AG09319 (cell line): ENCODE measurements around the gene PEX11B.

Experiments
- DNase-seq: peaks from one replicate; pipeline ENCODE4 v3.0.0-alpha.2; 2010; ENCODE audit warnings: low read depth; ENCODE audit errors: extremely low read depth
- TF ChIP-seq, protein P1 (sequence below): IDR thresholded peaks from 2 replicates; pipeline ENCODE4 v1.5.1; 2011; ENCODE audit warnings: low read depth, mild to moderate bottlenecking, inconsistent platforms, low read length, moderate library complexity

PEX11B gene

DNA sequence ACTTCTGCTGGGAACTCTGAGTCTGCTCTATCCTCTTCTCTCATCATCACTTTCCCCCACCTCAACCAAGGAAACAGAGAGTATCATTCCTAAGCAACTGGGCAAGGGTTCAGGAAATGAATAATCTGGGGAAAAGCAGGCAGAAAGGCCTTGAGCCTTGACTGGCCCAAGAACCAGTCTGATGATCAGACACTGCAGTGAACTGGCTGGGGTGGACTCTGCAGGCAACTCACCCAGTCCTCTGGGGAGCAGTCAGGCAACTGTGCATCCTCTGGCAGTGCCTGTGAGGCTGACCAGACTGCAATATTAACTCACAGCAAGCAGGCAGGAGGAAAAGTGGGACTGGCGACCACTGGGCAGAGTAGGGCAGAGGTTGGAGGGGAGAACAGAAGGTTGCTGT is 33.8 kb downstream of the PEX11B start:
- DNase-seq = no peak
- TF ChIP-seq, protein P1, sequence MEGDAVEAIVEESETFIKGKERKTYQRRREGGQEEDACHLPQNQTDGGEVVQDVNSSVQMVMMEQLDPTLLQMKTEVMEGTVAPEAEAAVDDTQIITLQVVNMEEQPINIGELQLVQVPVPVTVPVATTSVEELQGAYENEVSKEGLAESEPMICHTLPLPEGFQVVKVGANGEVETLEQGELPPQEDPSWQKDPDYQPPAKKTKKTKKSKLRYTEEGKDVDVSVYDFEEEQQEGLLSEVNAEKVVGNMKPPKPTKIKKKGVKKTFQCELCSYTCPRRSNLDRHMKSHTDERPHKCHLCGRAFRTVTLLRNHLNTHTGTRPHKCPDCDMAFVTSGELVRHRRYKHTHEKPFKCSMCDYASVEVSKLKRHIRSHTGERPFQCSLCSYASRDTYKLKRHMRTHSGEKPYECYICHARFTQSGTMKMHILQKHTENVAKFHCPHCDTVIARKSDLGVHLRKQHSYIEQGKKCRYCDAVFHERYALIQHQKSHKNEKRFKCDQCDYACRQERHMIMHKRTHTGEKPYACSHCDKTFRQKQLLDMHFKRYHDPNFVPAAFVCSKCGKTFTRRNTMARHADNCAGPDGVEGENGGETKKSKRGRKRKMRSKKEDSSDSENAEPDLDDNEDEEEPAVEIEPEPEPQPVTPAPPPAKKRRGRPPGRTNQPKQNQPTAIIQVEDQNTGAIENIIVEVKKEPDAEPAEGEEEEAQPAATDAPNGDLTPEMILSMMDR = no peak

DNA sequence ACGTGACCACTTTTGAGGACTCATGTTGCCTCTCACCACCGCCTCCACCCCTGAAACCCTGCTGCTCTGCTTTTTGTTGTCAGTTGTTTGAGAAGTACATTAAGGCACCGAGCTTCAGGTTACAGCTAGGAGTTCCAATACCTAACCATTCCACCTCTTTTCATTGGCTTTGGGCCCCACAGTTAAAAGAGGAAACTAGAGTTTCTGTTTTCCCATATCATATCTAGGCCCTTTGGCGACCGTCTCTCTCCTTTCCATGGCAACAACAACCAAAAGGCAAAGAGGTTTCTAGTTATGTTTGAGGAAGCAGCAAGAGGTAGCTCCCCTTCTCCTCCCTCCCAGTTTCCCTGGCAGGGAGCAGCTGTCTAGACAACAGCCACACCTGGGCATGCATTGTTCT is 38.7 kb downstream of the PEX11B start:
- TF ChIP-seq, protein P1 = no peak
- no peak for DNase-seq

DNA sequence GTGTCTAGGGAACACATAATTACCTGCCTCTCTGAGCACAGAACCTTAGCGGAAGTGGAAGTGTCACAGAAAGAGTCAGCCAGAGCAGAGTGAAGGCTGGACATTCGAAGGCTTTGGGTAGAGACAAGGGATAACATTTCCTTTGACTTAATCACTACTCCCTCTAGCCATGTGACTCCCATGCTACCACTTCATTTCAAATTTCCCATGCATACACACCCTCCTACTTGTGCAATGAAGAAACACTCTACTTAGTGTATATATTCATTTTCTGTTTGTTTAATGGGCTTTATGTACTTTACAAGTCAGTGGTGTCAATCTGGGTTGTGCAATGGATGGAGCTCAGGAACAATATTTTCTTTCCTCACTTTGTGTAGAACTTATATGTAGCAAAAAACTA is 39.8 kb downstream of the PEX11B start:
- TF ChIP-seq, protein P1 = no peak
- DNase-seq = no peak

DNA sequence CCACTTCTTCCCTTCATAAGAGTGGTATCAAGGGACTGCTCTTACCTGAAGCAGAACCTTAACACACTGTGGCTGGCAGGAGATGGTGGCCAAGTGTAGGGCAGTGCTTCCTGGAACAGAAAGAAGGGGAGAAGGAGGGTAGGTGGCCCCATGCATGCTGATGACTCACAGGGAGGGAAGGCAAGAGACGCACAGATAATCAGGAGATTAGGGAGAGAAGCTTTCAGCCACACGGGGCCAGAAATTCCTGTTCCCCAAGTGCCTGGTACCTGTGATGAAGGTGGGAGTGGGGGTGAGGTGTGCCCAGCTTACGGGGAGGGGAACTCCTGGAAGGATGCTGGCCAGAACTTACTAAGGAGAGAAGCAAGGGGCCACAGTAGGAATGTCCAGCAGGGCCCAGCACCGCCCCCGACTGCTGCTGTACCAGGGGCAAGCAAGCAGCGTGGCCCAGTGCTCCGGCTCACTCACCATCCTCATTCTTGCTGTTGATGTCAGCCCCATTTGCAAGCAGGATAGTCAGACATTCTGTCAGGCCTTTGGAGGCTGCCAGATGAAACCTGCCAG is 40.5 kb downstream of the PEX11B start:
- DNase-seq = no peak
- TF ChIP-seq, protein P1 = no peak

DNA sequence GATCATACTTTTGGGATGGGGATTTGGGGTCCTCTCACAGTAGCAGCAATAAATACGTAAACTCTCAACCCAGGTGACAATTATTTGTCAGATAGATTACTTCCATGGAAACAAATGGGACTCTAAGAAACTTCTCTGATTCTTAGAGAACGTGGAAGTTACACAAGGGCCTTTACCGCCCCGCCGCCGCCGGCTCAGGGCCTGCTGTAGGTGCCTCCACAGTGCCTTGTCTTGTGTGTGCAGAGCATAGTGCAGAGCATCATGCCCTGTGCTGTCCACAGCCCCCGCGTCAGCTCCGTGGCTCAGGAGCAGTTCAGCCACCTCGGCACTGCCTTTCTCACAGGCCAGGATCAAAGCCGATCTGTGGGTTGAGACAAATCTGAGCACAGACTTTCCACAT is 43.9 kb downstream of the PEX11B start:
- DNase-seq = no peak
- TF ChIP-seq, protein P1 = no peak

DNA sequence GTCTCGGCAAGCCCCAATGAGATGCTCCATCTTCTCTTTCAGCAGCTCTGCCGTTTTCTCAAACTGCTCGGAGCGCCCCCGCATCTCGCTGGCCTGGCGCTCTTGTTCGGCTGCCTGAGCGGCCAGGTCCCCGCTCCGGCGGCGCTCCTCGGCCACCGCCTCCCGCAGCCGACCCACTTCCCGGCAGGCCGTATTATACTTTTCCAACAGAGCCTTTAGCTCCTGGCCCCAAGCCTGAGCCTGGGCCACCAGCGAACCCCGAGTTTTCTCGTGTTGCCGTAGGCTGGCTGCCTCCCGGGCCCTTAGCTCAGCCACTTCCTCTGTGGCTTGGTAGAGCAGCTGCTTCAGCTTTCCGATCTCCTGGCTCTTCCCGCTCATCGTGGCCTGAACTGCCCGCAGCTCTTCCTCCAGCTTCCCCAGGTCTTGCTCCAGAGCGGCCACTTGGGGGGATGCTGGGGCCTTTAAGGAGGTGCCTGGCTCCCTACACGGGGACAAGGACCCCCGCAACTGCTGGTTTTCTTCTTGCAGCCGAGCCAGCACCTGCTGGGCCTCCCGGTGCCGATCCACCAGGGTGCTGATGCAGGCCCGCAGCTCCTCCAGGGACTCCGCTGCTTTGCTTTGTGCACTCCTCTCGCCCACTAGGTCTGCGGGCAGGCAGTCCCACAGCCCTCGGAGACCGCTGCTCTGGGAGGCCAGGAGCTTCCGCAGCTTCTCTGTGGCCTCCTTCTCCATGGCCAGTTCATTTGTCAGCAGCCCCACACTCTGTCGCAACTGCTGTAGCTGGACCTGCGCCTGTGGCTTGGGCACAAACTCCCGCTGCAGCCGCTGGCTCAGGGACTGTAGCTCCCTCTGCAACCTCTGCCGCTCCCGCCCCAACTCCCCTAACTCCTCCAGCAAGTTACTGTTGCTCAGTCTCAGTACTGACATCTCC is 46.3 kb downstream of the PEX11B start:
- DNase-seq = no peak

DNA sequence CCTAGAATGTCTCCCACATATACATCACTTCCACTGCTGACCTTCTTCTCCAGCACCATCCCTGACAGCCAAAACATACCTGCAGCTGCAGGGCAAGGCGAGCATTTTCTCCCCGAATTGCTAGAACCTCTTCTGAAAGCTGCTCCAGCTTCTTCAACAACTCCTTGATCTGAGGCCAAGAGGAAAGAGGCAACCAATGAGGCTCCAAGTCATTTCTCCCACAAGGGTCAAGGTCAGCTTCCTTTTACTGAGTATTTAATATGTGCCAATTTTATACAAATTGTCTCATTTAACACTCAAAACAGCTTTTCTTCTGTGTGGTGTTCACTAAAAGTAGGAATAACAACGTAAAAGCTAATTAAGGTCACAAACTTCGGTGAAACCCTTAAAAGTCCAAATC is 50.3 kb downstream of the PEX11B start:
- no peak for DNase-seq
- TF ChIP-seq, protein P1 = no peak

More for the DNA sequence above, 46.3 kb downstream of the PEX11B start:
- TF ChIP-seq, protein P1 = no peak
